Keratinocyte (primary cell): ENCODE measurements around the gene PLD1. TPM values are rescaled to one million over a fixed set of nuclear protein-coding genes. Genes with fewer than 3 reads are reported as not detected.

Source experiments
- DNase-seq: peaks from one replicate; pipeline ENCODE4 v3.0.0-alpha.2; 2011; ENCODE audit warnings: low read depth, missing footprints, low spot score
- FAIRE-seq: peaks from 2 replicates; lab custom pipeline; 2011; peaks lifted over from hg19 to GRCh38; lab: Jason Lieb, UNC
- H2AFZ ChIP-seq: 2 replicates; pipeline ENCODE4 v1.6.0; 2012; ENCODE audit warnings: low read length, control low read depth, inconsistent platforms; ENCODE audit not compliant: control insufficient read depth
- H3K27ac ChIP-seq: 2 replicates; pipeline ENCODE4 v1.5.1; 2011; ENCODE audit warnings: low read length; ENCODE audit not compliant: control insufficient read depth, insufficient read depth
- H3K27me3 ChIP-seq: 3 replicates; pipeline ENCODE4 v1.6.0; 2011; ENCODE audit warnings: low read length; ENCODE audit not compliant: control insufficient read depth, insufficient read depth; ENCODE audit errors: extremely low read depth
- H3K36me3 ChIP-seq, 2 experiments: 2 replicates in 1 of 2; 3 replicates in 1 of 2; pipeline ENCODE4 v1.5.1; 2011; ENCODE audit warnings: low read length in 2 of 2, mild to moderate bottlenecking in 1 of 2; ENCODE audit not compliant: control insufficient read depth in 2 of 2, insufficient read depth in 2 of 2; ENCODE audit errors: extremely low read depth in 1 of 2
- H3K4me1 ChIP-seq: 3 replicates; pipeline ENCODE4 v1.5.1; 2011; ENCODE audit warnings: low read length; ENCODE audit not compliant: control insufficient read depth, insufficient read depth; ENCODE audit errors: extremely low read depth
- H3K4me2 ChIP-seq: 3 replicates; pipeline ENCODE4 v1.6.0; 2011; ENCODE audit warnings: low read depth, low read length; ENCODE audit not compliant: control insufficient read depth, insufficient read depth; ENCODE audit errors: extremely low read depth
- H3K4me3 ChIP-seq, 3 experiments: fragments of 200-600 bp in 1 of 3; sonication (generic) in 1 of 3; 2 replicates in 2 of 3; 3 replicates in 1 of 3; pipeline ENCODE4 v1.5.1; 2011 to 2016; ENCODE audit warnings: low read length in 3 of 3, mild to moderate bottlenecking in 3 of 3, control low read depth in 2 of 3, inconsistent platforms in 1 of 3, low read depth in 1 of 3, mixed read lengths in 1 of 3, mixed run types in 1 of 3, moderate library complexity in 1 of 3; ENCODE audit not compliant: control insufficient read depth in 2 of 3, insufficient read depth in 2 of 3; ENCODE audit errors: extremely low read depth in 1 of 3
- H3K79me2 ChIP-seq: 2 replicates; pipeline ENCODE4 v1.6.0; 2012; ENCODE audit warnings: low read length; ENCODE audit not compliant: control insufficient read depth, insufficient read depth
- H3K9ac ChIP-seq: 3 replicates; pipeline ENCODE4 v1.6.0; 2011; ENCODE audit warnings: low read length; ENCODE audit not compliant: control insufficient read depth, insufficient read depth; ENCODE audit errors: extremely low read depth
- H3K9me1 ChIP-seq: 3 replicates; pipeline ENCODE4 v1.6.0; 2011; ENCODE audit warnings: low read length; ENCODE audit not compliant: control insufficient read depth, insufficient read depth; ENCODE audit errors: extremely low read depth
- H3K9me3 ChIP-seq: 2 replicates; pipeline ENCODE4 v1.5.1; 2012; ENCODE audit warnings: low read depth, low read length; ENCODE audit not compliant: control insufficient read depth
- H4K20me1 ChIP-seq: 3 replicates; pipeline ENCODE4 v1.6.0; 2011; ENCODE audit warnings: low read length; ENCODE audit not compliant: control insufficient read depth, insufficient read depth; ENCODE audit errors: extremely low read depth
- CTCF ChIP-seq, 3 experiments: IDR thresholded peaks in 1 of 3; conservative IDR thresholded peaks in 1 of 3; optimal IDR thresholded peaks in 1 of 3; 2 replicates in 2 of 3; 3 replicates in 1 of 3; pipeline versions ENCODE3 to v1.5.1; 2011; ENCODE audit warnings: low read length in 3 of 3, mild to moderate bottlenecking in 3 of 3, moderate library complexity in 2 of 3, control low read depth in 1 of 3, inconsistent platforms in 1 of 3; ENCODE audit not compliant: insufficient read depth in 2 of 3; ENCODE audit errors: extremely low read depth in 1 of 3
- EZH2 ChIP-seq: IDR thresholded peaks from one replicate; pipeline ENCODE4 v1.6.1; 2012; ENCODE audit warnings: inconsistent platforms, mild to moderate bottlenecking, low read length, moderate library complexity
- dilution Hi-C: fragments of 300-500 bp; cut with MboI; formaldehyde crosslinking; loops from one replicate; pipeline ENCODE4 v1.7.0; 2020; ENCODE audit warnings: low sequenced_read_pairs; ENCODE audit not compliant: extremely low pct_ligation_motif_present
- polyA plus RNA-seq, 5 experiments: library from polyadenylated mRNA; depleted of rRNA in 3 of 5; stranded (reverse) in 3 of 5; stranded (forward) in 1 of 5; unstranded in 1 of 5; fragments of >200 nt; gene quantifications; 1 replicate in 1 of 5; 2 replicates in 3 of 5; 3 replicates in 1 of 5; pipeline versions ENCODE4 v1.2.1 to v1.2.3, GENCODE V29; 2011 to 2012; ENCODE audit warnings: missing spikeins in 2 of 5, low read depth in 1 of 5, low replicate concordance in 1 of 5

PLD1 gene
- polyA plus RNA-seq, 1 donor (not counting 4 experiments of a cell fraction or from before 2014, with no cell fraction given): 14.7 TPM

DNA sequence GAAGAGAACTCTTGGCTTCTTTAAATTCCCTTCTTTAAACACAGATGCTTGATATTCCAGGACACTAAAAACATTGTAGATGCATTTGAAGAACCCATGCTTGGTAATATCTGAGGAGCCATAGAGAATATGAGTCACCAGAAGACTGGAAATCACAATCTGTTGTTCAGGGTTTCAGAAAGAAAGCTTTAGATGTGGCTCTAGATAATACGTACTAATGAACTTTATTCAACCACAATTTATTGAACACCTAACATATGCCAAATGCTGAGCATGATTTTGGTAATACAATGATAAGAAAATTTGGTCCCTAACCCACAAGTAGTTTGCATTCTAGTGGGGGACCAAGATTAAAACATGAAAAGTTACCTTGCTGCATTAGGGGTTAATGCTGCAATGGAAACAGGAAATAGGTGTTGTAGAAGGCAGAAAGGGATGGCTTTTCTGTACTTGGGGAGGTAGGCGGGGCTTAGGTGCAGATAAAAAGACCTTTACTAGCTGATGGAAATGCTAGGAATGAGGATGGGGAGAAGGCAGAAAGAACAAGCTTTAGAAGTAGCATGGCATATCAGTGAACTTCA is 11.6 kb upstream of the PLD1 start:
- dilution Hi-C loops: no loop called here

DNA sequence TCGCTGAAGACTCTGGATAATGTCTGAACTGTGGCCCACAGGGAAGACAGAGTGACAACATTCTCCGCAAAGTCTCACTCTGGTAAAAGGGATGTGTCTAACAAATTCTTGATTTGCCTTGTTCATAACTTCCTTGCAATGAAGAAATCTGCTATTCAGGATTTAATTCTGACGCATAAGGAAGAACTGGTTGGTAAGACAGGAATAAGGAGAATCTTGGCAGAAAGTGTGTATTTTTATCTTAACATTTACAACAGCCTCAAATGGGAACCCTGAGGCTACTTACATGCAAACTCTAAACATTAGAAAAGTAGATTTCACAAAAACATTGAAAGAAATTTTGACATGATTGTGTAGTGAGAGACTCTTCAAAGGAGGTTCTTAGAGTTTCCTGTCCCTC is 10.8 kb upstream of the PLD1 start:
- TF ChIP-seq CTCF (optimal IDR thresholded peaks at IDR 0.05 in 1 of 3, IDR thresholded peaks at IDR 0.05 in 1 of 3, conservative IDR thresholded peaks at IDR 0.05 in 1 of 3; ENCODE audit: extremely low read depth in 1 of 3, insufficient read depth in 2 of 3, low read length in 3 of 3) (no peak), EZH2 (no peak)
- Histone ChIP-seq H3K9me1 (no peaks in the 10 kb centered on the region), H3K27ac (no peak overlapping the region), H3K4me1 (no peaks in the 10 kb centered on the region), H3K9ac (no peak overlapping the region), H3K9me3 (no peaks in the 10 kb centered on the region), H3K36me3 (no peaks in the 10 kb centered on the region), H3K4me2 (no peak overlapping the region), H3K27me3 (no peaks in the 10 kb centered on the region), H3K4me3 (no peak overlapping the region), H2AFZ (peak overlapping the region; percentile 43), H3K79me2 (no peaks in the 10 kb centered on the region), H4K20me1 (no peaks in the 10 kb centered on the region)
- DNase-seq (no peak), FAIRE-seq (no peak)
- dilution Hi-C loops: no loop called here

More for the DNA sequence above, 11.6 kb upstream of the PLD1 start:
- Histone ChIP-seq H4K20me1 (no peaks in the 10 kb centered on the region), H3K9ac (no peak overlapping the region), H3K9me1 (no peaks in the 10 kb centered on the region), H3K79me2 (no peaks in the 10 kb centered on the region), H2AFZ (no peak overlapping the region), H3K4me1 (no peaks in the 10 kb centered on the region), H3K4me3 (no peak overlapping the region), H3K36me3 (no peaks in the 10 kb centered on the region), H3K27ac (no peak overlapping the region), H3K4me2 (no peak overlapping the region), H3K27me3 (no peaks in the 10 kb centered on the region), H3K9me3 (no peaks in the 10 kb centered on the region)
- no peak for DNase-seq
- no peak for FAIRE-seq
- TF ChIP-seq EZH2 (no peak), CTCF (optimal IDR thresholded peaks at IDR 0.05 in 1 of 3, IDR thresholded peaks at IDR 0.05 in 1 of 3, conservative IDR thresholded peaks at IDR 0.05 in 1 of 3; ENCODE audit: extremely low read depth in 1 of 3, insufficient read depth in 2 of 3, low read length in 3 of 3) (no peak)
